Common myeloid progenitor, CD34-positive (primary cell): Measurements from ENCODE around the gene PHYKPL.
"Not testable (repeated sequence)": the region's sequence is repeated elsewhere in the genome, so short reads cannot be mapped to it uniquely, and the experiment has no call there.

Source experiments
- CTCF ChIA-PET: fragments of 350-600 bp; sonication (Branson Sonifier 250); formaldehyde crosslinking; loops from one replicate; lab custom pipeline; 2021; ENCODE audit warnings: antibody characterized with exemption; lab: Charles Lee
- POLR2A ChIA-PET: fragments of 350-600 bp; sonication (Branson Sonifier 250); formaldehyde crosslinking; loops from one replicate; lab custom pipeline; 2021; ENCODE audit warnings: antibody characterized with exemption; lab: Charles Lee
- DNase-seq, 3 donors: peaks; one replicate each; pipeline versions ENCODE4 v3.0.0 to v3.0.0-alpha.2; 2013
- H3K27ac ChIP-seq, 2 experiments: 1 replicate in 1 of 2; 2 replicates in 1 of 2; pipeline ENCODE4 v1.7.0; 2013; ENCODE audit warnings: inconsistent platforms in 2 of 2, low read length in 2 of 2, mild to moderate bottlenecking in 2 of 2, low read depth in 1 of 2, moderate library complexity in 1 of 2; ENCODE audit not compliant: severe bottlenecking in 2 of 2, insufficient read depth in 1 of 2, poor library complexity in 1 of 2
- H3K27me3 ChIP-seq, 5 experiments: replicated peaks in 2 of 5; 1 replicate in 3 of 5; 2 replicates in 2 of 5; pipeline versions ENCODE4 v1.6.1 to v1.7.0; 2013; ENCODE audit warnings: low read length in 4 of 5, mild to moderate bottlenecking in 2 of 5, moderate library complexity in 2 of 5, inconsistent platforms in 1 of 5; ENCODE audit not compliant: insufficient read depth in 5 of 5, control insufficient read depth in 4 of 5
- H3K36me3 ChIP-seq, 4 experiments: 1 replicate in 2 of 4; 2 replicates in 2 of 4; pipeline versions ENCODE4 v1.6.1 to v1.7.0; 2013; ENCODE audit warnings: low read length in 3 of 4, control low read depth in 1 of 4, mild to moderate bottlenecking in 1 of 4; ENCODE audit not compliant: control insufficient read depth in 4 of 4, insufficient read depth in 4 of 4
- H3K4me1 ChIP-seq, 4 experiments: 1 replicate in 3 of 4; 2 replicates in 1 of 4; pipeline versions ENCODE4 v1.6.1 to v1.7.1; 2013; ENCODE audit warnings: low read length in 3 of 4, mild to moderate bottlenecking in 3 of 4, control low read depth in 1 of 4, inconsistent platforms in 1 of 4, moderate library complexity in 1 of 4; ENCODE audit not compliant: control insufficient read depth in 4 of 4, insufficient read depth in 4 of 4; ENCODE audit errors: control extremely low read depth in 1 of 4
- H3K4me3 ChIP-seq, 7 experiments: 1 replicate in 4 of 7; 2 replicates in 3 of 7; pipeline versions ENCODE4 v1.5.1 to v1.7.0; 2013; ENCODE audit warnings: mild to moderate bottlenecking in 7 of 7, low read length in 6 of 7, moderate library complexity in 6 of 7, inconsistent platforms in 2 of 7, low read depth in 2 of 7, control low read depth in 1 of 7; ENCODE audit not compliant: insufficient read depth in 4 of 7, control insufficient read depth in 1 of 7; ENCODE audit errors: extremely low read depth in 1 of 7
- H3K9me3 ChIP-seq, 5 experiments: 1 replicate in 4 of 5; 2 replicates in 1 of 5; pipeline versions ENCODE4 v1.6.1 to v1.7.1; 2013; ENCODE audit warnings: low read length in 4 of 5, mild to moderate bottlenecking in 2 of 5, inconsistent platforms in 1 of 5, low read depth in 1 of 5, moderate library complexity in 1 of 5; ENCODE audit not compliant: control insufficient read depth in 4 of 5, insufficient read depth in 2 of 5; ENCODE audit errors: control extremely low read depth in 1 of 5
- WGBS: methylation state at CpG from one replicate; pipeline ENCODE4 v1.1.5; 2013; ENCODE audit not compliant: insufficient coverage; 5-methylcytosine and 5-hydroxymethylcytosine counted together

The PHYKPL gene

DNA sequence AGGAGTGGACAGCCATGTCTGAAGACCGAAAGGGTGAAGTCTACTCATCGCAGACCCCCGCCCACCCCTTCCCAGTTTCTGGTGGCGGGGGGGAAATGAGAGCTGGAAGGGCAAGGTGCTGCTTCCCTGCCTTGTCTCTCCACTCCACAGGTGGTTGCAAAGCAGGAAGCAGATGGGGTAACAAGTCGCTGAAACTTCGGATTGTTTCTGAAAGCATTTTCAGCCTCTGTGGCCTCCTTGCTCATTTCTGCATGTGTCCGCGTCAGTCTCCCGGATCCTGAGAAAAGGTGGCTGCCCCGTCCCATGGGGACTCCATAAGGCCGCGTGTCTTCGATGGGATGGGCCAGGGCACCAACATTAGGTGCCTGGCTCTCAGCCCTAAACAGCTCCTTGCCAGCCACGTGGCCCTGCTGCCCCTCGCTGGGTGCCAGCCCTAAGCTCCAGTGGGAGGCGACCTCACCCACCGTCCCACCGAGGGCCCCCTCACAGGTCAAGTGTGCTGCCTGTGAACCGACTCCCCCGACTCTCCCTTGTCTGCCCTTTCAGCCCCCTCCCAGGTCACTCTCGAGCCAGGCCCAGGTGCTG, 971 bp downstream of the PHYKPL start:
- peaks cover 17 to 45% (median 35%) of the 10 kb centered on the region in 4 experiments for H3K36me3 ChIP-seq
- ChIA-PET POLR2A (interaction anchor here (0.5 to 1.4 kb wide), 4 partner anchors 10 to 28 kb away, joined by 3 to 7 read pairs (median 4); partner anchors contain the start of gene HNRNPAB), CTCF (interaction anchor here (0.6 to 1.4 kb wide), 3 partner anchors 12 to 49 kb away, joined by 3 to 5 read pairs (median 4); no protein-coding TSS in a partner anchor)
- WGBS: 39% methylated on average over 21 of the region's 21 CpGs
- H3K27me3 ChIP-seq: no peaks in the 10 kb centered on the region
- H3K9me3 ChIP-seq: no peaks in the 10 kb centered on the region
- peak overlapping the region; percentile 25 to 89 (median 75) for H3K4me3 ChIP-seq
- no peak for DNase-seq
- H3K27ac ChIP-seq: peak overlapping the region; percentile 33 to 73
- peaks cover 3 to 66% (median 61%) of the 10 kb centered on the region in 4 experiments for H3K4me1 ChIP-seq

DNA sequence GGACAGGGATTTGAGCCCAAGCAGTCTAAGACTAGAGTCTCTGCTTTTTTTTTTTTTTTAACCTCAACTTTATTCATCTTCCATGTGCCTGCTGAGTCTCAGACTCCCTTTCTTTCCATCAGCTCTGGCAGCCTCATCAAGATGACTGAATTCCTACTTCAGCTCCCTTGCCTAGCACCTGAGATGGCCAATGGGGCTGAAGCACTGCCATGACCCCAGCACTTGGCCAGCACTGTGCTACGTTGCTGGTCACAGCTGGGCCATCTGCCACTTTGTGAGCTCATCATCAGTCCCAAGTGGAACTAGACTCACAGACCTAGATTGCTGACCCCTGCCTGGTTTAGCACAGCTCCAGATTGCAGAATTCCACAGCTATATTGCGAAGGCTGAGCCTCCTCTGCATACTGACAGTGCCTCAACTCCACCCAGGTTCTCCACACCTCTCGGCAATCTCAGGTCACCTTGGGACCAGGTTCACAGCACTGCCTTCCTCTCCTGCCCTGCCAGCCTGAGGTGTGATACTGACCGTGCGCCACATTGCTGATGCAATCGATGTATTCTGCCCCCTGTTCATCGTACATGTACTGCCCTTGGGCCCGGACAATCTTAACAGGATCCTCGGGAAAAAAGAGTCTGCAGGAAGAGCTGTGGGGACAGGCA, 1.6 kb downstream of the PHYKPL start:
- no peak for DNase-seq
- peaks cover 17 to 49% (median 40%) of the 10 kb centered on the region in 4 experiments for H3K36me3 ChIP-seq
- peak overlapping the region; percentile 33 to 73 for H3K27ac ChIP-seq
- peaks cover 3 to 60% (median 54%) of the 10 kb centered on the region in 4 experiments for H3K4me1 ChIP-seq
- H3K4me3 ChIP-seq: peak overlapping the region; percentile 25 to 89 (median 75)
- H3K9me3 ChIP-seq: no peaks in the 10 kb centered on the region
- H3K27me3 ChIP-seq: no peaks in the 10 kb centered on the region
- WGBS: 90% methylated on average over 9 of the region's 9 CpGs
- ChIA-PET CTCF (interaction anchor here (1.3 to 1.4 kb wide), 2 partner anchors 11 to 48 kb away, joined by 4 to 5 read pairs; no protein-coding TSS in a partner anchor), POLR2A (interaction anchor here (0.5 to 1.4 kb wide), 2 partner anchors 15 to 24 kb away, joined by 3 read pairs; no protein-coding TSS in a partner anchor)

- 97% methylated on average over 8 of the region's 10 CpGs for WGBS
- Histone ChIP-seq H3K4me3 (no peak overlapping the region), H3K9me3 (no peaks in the 10 kb centered on the region), H3K4me1 (peaks cover 3 to 48% (median 43%) of the 10 kb centered on the region in 4 experiments), H3K27ac (peak overlapping the region in 1 of 2 experiments; percentile 16), H3K27me3 (no peaks in the 10 kb centered on the region), H3K36me3 (peaks cover 19 to 59% (median 45%) of the 10 kb centered on the region in 4 experiments)
- CTCF ChIA-PET: interaction anchor here (1.0 to 1.1 kb wide), 2 partner anchors 10 to 11 kb away, joined by 3 to 5 read pairs; no protein-coding TSS in a partner anchor
- POLR2A ChIA-PET: no interaction called here
- DNase-seq: no peak
These were observed 2.7 kb downstream of the PHYKPL start for GRCh38 chr5:178229861-178230260.

- H3K4me3 ChIP-seq, DNase-seq, H3K9me3 ChIP-seq, POLR2A ChIA-PET, H3K27me3 ChIP-seq: not testable (repeated sequence)
- Histone ChIP-seq H3K36me3 (peaks cover 20 to 67% (median 53%) of the 10 kb centered on the region in 4 experiments), H3K4me1 (peaks cover 3 to 41% (median 36%) of the 10 kb centered on the region in 4 experiments), H3K27ac (peak overlapping the region in 1 of 2 experiments; percentile 26)
- 93% methylated on average over 8 of the region's 13 CpGs for WGBS
- CTCF ChIA-PET: interaction anchor here (1.0 to 1.1 kb wide), 2 partner anchors 9 to 12 kb away, joined by 3 to 5 read pairs; no protein-coding TSS in a partner anchor
These were observed 3.5 kb downstream of the PHYKPL start for GRCh38 chr5:178229111-178229510.

- Histone ChIP-seq H3K27me3 (no peaks in the 10 kb centered on the region), H3K36me3 (peaks cover 20 to 72% (median 58%) of the 10 kb centered on the region in 4 experiments), H3K4me3 (no peak overlapping the region), H3K4me1 (peaks cover 3 to 36% (median 32%) of the 10 kb centered on the region in 4 experiments), H3K9me3 (no peaks in the 10 kb centered on the region), H3K27ac (no peak overlapping the region)
- DNase-seq: no peak
- CTCF ChIA-PET: no interaction called here
- POLR2A ChIA-PET: no interaction called here
- 98% methylated on average over 11 of the region's 11 CpGs for WGBS
These were observed 4.0 kb downstream of the PHYKPL start for GRCh38 chr5:178228609-178229008.

- POLR2A ChIA-PET: interaction anchor here (0.6 kb wide), 1 partner anchor 28 kb away, joined by 3 read pairs; no protein-coding TSS in a partner anchor
- no peak overlapping the region for H3K4me3 ChIP-seq
- DNase-seq: no peak
- no peaks in the 10 kb centered on the region for H3K27me3 ChIP-seq
- H3K27ac ChIP-seq: no peak overlapping the region
- peaks cover 21 to 79% (median 63%) of the 10 kb centered on the region in 4 experiments for H3K36me3 ChIP-seq
- WGBS: 92% methylated on average over 3 of the region's 3 CpGs
- CTCF ChIA-PET: no interaction called here
- H3K9me3 ChIP-seq: no peaks in the 10 kb centered on the region
- peaks cover 3 to 30% (median 27%) of the 10 kb centered on the region in 4 experiments for H3K4me1 ChIP-seq
These were observed 4.7 kb downstream of the PHYKPL start for GRCh38 chr5:178227929-178228328.
